Glutamatergic neuron (in vitro differentiated cells): ENCODE data around the gene BRINP3. TPM values are rescaled to one million over a fixed set of nuclear protein-coding genes. Genes with fewer than 3 reads are reported as not detected.

ENCODE experiments used
- DNase-seq: peaks from one replicate; pipeline ENCODE4 v3.0.0; 2022
- H3K27ac Mint-ChIP-seq: one replicate; pipeline ENCODE4 v1.8.0; 2020; ENCODE audit warnings: mild to moderate bottlenecking, mixed read lengths, inconsistent platforms; ENCODE audit not compliant: unreplicated experiment
- H3K27me3 Mint-ChIP-seq: one replicate; pipeline ENCODE4 v1.8.0; 2020; ENCODE audit warnings: mild to moderate bottlenecking, moderate library complexity, mixed read lengths, inconsistent platforms; ENCODE audit not compliant: unreplicated experiment
- H3K36me3 Mint-ChIP-seq: one replicate; pipeline ENCODE4 v1.8.0; 2020; ENCODE audit warnings: mild to moderate bottlenecking, mixed read lengths, inconsistent platforms; ENCODE audit not compliant: unreplicated experiment
- H3K4me1 Mint-ChIP-seq: one replicate; pipeline ENCODE4 v1.8.0; 2020; ENCODE audit warnings: mild to moderate bottlenecking, low read depth, mixed read lengths, inconsistent platforms; ENCODE audit not compliant: unreplicated experiment
- H3K4me3 Mint-ChIP-seq: one replicate; pipeline ENCODE4 v1.8.0; 2020; ENCODE audit warnings: mild to moderate bottlenecking, mixed read lengths, inconsistent platforms; ENCODE audit not compliant: unreplicated experiment
- H3K9me3 Mint-ChIP-seq: one replicate; pipeline ENCODE4 v1.8.0; 2020; ENCODE audit warnings: mild to moderate bottlenecking, moderate library complexity, mixed read lengths, inconsistent platforms; ENCODE audit not compliant: unreplicated experiment
- total RNA-seq: library from RNA; stranded (reverse); fragmentation: NEBNext Ultra II Directional; extraction: Animal tissue kit (Norgen Biotek cat#: 25700); gene quantifications from one replicate; pipeline ENCODE4 v1.2.1, GENCODE V29; 2021; ENCODE audit not compliant: unreplicated experiment
- TF ChIP-seq, protein P1 (sequence below): fragments of 200-600 bp; sonication (generic); IDR thresholded peaks from one replicate; pipeline ENCODE4 v1.5.0; 2021; ENCODE audit not compliant: partially characterized antibody, unreplicated experiment

Gene BRINP3
- total RNA-seq, 1 donor from 2014 or later, result not detected

DNA sequence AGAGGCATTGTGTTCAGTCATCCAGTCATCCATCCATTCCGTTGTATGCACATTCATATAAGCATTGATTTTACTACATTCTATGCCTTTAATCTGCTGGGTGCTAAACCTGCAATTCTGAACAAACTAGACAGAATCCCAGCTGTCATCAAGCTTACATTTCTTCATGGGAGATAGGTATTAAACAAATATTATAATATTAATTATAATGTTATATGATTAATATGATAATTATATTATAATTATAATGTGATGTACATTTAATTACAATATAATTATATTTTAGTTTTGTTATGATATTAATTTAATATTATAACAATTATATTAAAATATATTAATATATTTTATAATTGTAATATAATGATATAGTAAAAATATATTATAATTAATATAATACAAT, 112.4 kb downstream of the BRINP3 start:
- TF ChIP-seq, protein P1, sequence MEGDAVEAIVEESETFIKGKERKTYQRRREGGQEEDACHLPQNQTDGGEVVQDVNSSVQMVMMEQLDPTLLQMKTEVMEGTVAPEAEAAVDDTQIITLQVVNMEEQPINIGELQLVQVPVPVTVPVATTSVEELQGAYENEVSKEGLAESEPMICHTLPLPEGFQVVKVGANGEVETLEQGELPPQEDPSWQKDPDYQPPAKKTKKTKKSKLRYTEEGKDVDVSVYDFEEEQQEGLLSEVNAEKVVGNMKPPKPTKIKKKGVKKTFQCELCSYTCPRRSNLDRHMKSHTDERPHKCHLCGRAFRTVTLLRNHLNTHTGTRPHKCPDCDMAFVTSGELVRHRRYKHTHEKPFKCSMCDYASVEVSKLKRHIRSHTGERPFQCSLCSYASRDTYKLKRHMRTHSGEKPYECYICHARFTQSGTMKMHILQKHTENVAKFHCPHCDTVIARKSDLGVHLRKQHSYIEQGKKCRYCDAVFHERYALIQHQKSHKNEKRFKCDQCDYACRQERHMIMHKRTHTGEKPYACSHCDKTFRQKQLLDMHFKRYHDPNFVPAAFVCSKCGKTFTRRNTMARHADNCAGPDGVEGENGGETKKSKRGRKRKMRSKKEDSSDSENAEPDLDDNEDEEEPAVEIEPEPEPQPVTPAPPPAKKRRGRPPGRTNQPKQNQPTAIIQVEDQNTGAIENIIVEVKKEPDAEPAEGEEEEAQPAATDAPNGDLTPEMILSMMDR, result no peak

DNA sequence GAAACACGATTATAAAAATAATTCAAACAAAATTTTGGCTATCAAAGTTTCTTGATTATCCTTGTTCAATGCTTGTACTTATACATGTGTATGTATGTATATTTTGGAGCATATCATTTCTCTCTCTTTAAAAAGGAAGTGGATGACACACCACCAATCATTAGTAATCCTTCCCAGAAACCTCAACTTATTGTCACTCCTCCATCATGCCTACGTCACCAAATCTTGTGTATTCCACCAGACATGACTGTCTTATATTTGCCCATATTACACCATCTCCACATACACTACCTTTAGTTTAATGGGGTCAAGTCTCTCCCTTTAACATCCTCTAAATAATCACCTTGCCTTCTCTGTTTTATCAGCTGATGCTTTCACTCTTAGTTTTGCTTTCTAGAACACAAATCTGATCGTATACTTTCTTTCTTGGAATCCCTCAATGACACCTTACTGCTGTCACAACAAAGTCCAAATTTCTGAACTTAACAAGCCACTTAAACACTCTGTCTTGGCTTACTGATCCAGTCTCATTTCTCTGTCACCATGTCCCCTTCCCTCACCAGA, 124.0 kb downstream of the BRINP3 start:
- no peak overlapping the region for H3K27ac Mint-ChIP-seq
- DNase-seq, result no peak
- no peaks in the 10 kb centered on the region for H3K4me1 Mint-ChIP-seq
- TF ChIP-seq, protein P1, result no peak
- no peak overlapping the region for H3K4me3 Mint-ChIP-seq
- no peaks in the 10 kb centered on the region for H3K36me3 Mint-ChIP-seq
- no peaks in the 10 kb centered on the region for H3K27me3 Mint-ChIP-seq
- no peaks in the 10 kb centered on the region for H3K9me3 Mint-ChIP-seq

More for the DNA sequence above, 112.4 kb downstream of the BRINP3 start:
- DNase-seq, result no peak
- no peak overlapping the region for H3K27ac Mint-ChIP-seq
- no peaks in the 10 kb centered on the region for H3K4me1 Mint-ChIP-seq
- H3K27me3 Mint-ChIP-seq, result no peaks in the 10 kb centered on the region
- H3K4me3 Mint-ChIP-seq, result no peak overlapping the region
- peaks cover 4% of the 10 kb centered on the region for H3K9me3 Mint-ChIP-seq
- H3K36me3 Mint-ChIP-seq, result peaks cover 7% of the 10 kb centered on the region

DNA sequence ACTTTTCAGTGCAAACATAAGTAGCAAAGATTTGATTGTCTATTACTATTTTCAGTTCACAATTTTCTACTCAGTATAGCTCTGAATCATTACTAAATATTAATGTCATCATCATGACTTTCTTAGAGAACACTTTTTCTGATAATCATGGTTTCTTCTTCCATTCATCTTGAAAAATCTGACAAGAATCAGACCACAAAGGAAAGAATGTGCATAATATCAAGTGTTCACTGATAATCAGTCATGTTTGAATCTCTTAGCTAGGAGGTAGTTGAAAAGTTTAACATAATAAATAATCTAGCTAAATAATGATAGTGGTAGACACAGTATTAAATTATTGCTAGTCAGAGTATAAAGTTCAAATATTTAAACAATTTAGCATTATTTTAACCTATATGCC, 133.2 kb downstream of the BRINP3 start:
- Mint-ChIP-seq H3K27me3 (no peaks in the 10 kb centered on the region), H3K4me3 (no peak overlapping the region), H3K9me3 (no peaks in the 10 kb centered on the region), H3K4me1 (no peaks in the 10 kb centered on the region), H3K27ac (no peak overlapping the region), H3K36me3 (no peaks in the 10 kb centered on the region)
- DNase-seq, result no peak
- TF ChIP-seq, protein P1, result no peak

DNA sequence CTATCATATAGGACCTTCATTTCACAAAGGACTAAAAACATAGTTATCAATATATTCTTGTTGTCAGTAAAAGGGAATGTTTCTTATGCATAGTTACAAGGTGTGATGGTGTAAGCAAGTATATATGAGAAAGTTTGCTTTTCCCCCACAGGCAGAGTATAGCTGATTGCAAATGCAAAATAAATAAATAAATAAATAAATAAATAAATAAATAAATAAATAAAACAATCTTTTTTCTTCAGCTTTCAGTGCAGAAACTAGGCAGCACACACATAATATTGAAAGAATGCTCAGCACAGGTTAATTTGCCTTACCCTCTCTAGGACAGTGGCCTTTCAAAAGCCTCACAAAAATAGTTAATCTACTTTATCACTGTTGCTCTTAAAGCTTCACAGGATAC, 138.8 kb downstream of the BRINP3 start:
- Mint-ChIP-seq H3K27me3 (no peaks in the 10 kb centered on the region), H3K4me1 (no peaks in the 10 kb centered on the region), H3K4me3 (no peak overlapping the region), H3K27ac (no peak overlapping the region), H3K9me3 (no peaks in the 10 kb centered on the region), H3K36me3 (no peaks in the 10 kb centered on the region)
- TF ChIP-seq, protein P1, result no peak
- no peak for DNase-seq

DNA sequence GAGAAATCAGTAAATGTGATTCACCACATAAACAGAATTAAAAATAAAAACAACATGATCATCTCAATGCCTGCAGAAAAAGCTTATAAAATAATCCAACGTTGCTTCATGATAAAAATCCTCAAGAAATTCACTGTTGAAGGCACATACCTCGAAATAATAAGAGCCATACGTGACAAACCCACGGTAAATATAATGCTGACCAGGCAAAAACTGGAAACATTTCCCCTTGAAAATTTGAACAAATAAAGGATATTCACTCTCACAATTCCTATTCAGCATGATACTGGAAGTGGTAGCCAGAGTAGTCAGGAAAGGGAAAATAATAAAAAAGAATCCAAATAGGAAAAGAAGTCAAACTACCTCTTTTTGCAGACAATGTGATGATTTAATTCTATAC, 148.8 kb downstream of the BRINP3 start:
- DNase-seq, result no peak
- Mint-ChIP-seq H3K4me3 (no peak overlapping the region), H3K27me3 (no peaks in the 10 kb centered on the region), H3K9me3 (no peaks in the 10 kb centered on the region), H3K36me3 (no peaks in the 10 kb centered on the region), H3K4me1 (no peaks in the 10 kb centered on the region), H3K27ac (no peak overlapping the region)
- TF ChIP-seq, protein P1, result no peak
